K562 (cell line): ENCODE data around the gene ASCL3. TPM values are rescaled to one million over a fixed set of nuclear protein-coding genes. Genes with fewer than 3 reads are reported as not detected.
A peak's percentile ranks its signal among the peaks of the same experiment; 100 is the strongest.

Experiments used
- CBFA2T3 ChIP-seq: fragments of 450-650 bp; IDR thresholded peaks from 2 replicates; pipeline ENCODE4 v1.6.1; 2017
- DPF2 ChIP-seq: fragments of 450-650 bp; IDR thresholded peaks from 2 replicates; pipeline ENCODE4 v1.6.1; 2016
- FOSL1 ChIP-seq: fragments of 200-800 bp; sonication (Bioruptor generic); conservative IDR thresholded peaks from 2 replicates; pipeline ENCODE4 v1.6.1; 2016; ENCODE audit warnings: missing genetic modification characterization, missing compliant biosample characterization
- FOXA1 ChIP-seq: fragments of 450-650 bp; IDR thresholded peaks from 2 replicates; pipeline ENCODE4 v1.6.1; 2016; ENCODE audit warnings: mild to moderate bottlenecking, borderline replicate concordance
- FOXK1 ChIP-seq: sonication (generic); formaldehyde crosslinking; IDR thresholded peaks from 2 replicates; pipeline ENCODE4 v1.8.0; 2022; ENCODE audit warnings: missing genetic modification reagents, mild to moderate bottlenecking, borderline replicate concordance
- HDAC1 ChIP-seq, 2 experiments: fragments of 450-650 bp; IDR thresholded peaks; 2 replicates each; pipeline ENCODE4 v1.6.1; 2016 to 2017; ENCODE audit warnings: inconsistent platforms in 1 of 2, mild to moderate bottlenecking in 1 of 2, moderate library complexity in 1 of 2
- HMGN3 ChIP-seq: IDR thresholded peaks from 2 replicates; pipeline ENCODE4 v1.6.1; 2011; ENCODE audit warnings: borderline replicate concordance, low read depth, mild to moderate bottlenecking, mixed read lengths, low read length; ENCODE audit not compliant: insufficient read length; ENCODE audit errors: extremely low read depth
- JUND ChIP-seq, 2 experiments: IDR thresholded peaks; 2 replicates in 1 of 2; 3 replicates in 1 of 2; pipeline ENCODE4 v1.6.1; 2011; ENCODE audit warnings: borderline replicate concordance in 2 of 2, low read depth in 2 of 2, low read length in 2 of 2, improper control_type of control experiment in 1 of 2, missing biosample characterization in 1 of 2, missing genetic modification characterization in 1 of 2, missing genetic modification reagents in 1 of 2
- KDM1A ChIP-seq, 2 experiments: fragments of 450-650 bp; IDR thresholded peaks; 2 replicates each; pipeline ENCODE4 v1.6.1; 2016; ENCODE audit warnings: mild to moderate bottlenecking in 2 of 2
- KLF13 ChIP-seq: fragments of 450-650 bp; IDR thresholded peaks from 2 replicates; pipeline ENCODE4 v1.6.1; 2016; ENCODE audit warnings: missing genetic modification characterization, low read depth, mild to moderate bottlenecking, missing compliant biosample characterization, moderate library complexity, borderline replicate concordance
- MAFK ChIP-seq: IDR thresholded peaks from 2 replicates; pipeline ENCODE4 v1.6.1; 2011; ENCODE audit warnings: low read length, improper control_type of control experiment
- MEIS2 ChIP-seq: fragments of 450-650 bp; IDR thresholded peaks from 2 replicates; pipeline ENCODE4 v1.6.1; 2014; ENCODE audit warnings: mild to moderate bottlenecking; ENCODE audit not compliant: partially characterized antibody
- NBN ChIP-seq: fragments of 450-650 bp; IDR thresholded peaks from 2 replicates; pipeline ENCODE4 v1.6.1; 2016; ENCODE audit warnings: low read depth, mild to moderate bottlenecking
- NR3C1 ChIP-seq: sonication (generic); formaldehyde crosslinking; IDR thresholded peaks from 2 replicates; pipeline ENCODE4 v1.8.1; 2022; ENCODE audit warnings: missing genetic modification reagents
- NUFIP1 ChIP-seq: fragments of 450-650 bp; IDR thresholded peaks from 2 replicates; pipeline ENCODE4 v1.6.1; 2018; ENCODE audit not compliant: partially characterized antibody
- PKNOX1 ChIP-seq: fragments of 450-650 bp; IDR thresholded peaks from 2 replicates; pipeline ENCODE4 v1.6.1; 2016
- PREB ChIP-seq: sonication (generic); formaldehyde crosslinking; IDR thresholded peaks from 2 replicates; pipeline ENCODE4 v1.8.1; 2023; ENCODE audit warnings: mild to moderate bottlenecking, missing genetic modification reagents
- SRSF1 ChIP-seq: fragments of 200-400 bp; formaldehyde crosslinking; IDR thresholded peaks from 2 replicates; pipeline ENCODE4 v1.6.1; 2017; ENCODE audit warnings: mild to moderate bottlenecking, low read depth, low read length, moderate library complexity
- U2AF1 ChIP-seq: fragments of 200-400 bp; formaldehyde crosslinking; optimal IDR thresholded peaks from 2 replicates; pipeline ENCODE3; 2017; ENCODE audit warnings: mild to moderate bottlenecking, low read depth, low read length, moderate library complexity
- ZKSCAN8 ChIP-seq: fragments of 200-800 bp; sonication (Bioruptor generic); IDR thresholded peaks from 2 replicates; pipeline ENCODE4 v1.6.1; 2016; ENCODE audit warnings: missing genetic modification characterization, missing compliant biosample characterization
- ZMIZ1 ChIP-seq, 2 experiments: fragments of 150-350 bp in 1 of 2; IDR thresholded peaks; 2 replicates each; pipeline ENCODE4 v1.6.1; 2012 to 2016; ENCODE audit warnings: low read depth in 2 of 2, low read length in 2 of 2, mild to moderate bottlenecking in 1 of 2, moderate library complexity in 1 of 2
- polyA plus RNA-seq, 8 experiments: library from polyadenylated mRNA; depleted of rRNA in 4 of 8; stranded (reverse) in 5 of 8; unstranded in 3 of 8; fragments of >200 nt; fragmentation: Nextera tagmentation in 2 of 8; fragmentation: Illumina TruSeq in 1 of 8; extraction: Ambion mirVana in 2 of 8; extraction: Trizol in 1 of 8; gene quantifications; 2 replicates each; pipeline versions ENCODE4 v1.2.1 to v1.2.3, GENCODE V29; 2011 to 2014; ENCODE audit warnings: inconsistent platforms in 1 of 8, missing spikeins in 1 of 8
- total RNA-seq, 7 experiments: library from RNA; depleted of rRNA in 6 of 7; stranded (reverse); fragments of >200 nt in 6 of 7; fragmentation: Illumina TruSeq in 2 of 7; extraction: Trizol in 2 of 7; gene quantifications; 2 replicates each; pipeline versions ENCODE4 v1.2.1 to v1.2.3, GENCODE V29; 2011 to 2021; ENCODE audit warnings: low replicate concordance in 1 of 7

The ASCL3 gene
- total and polyA plus RNA-seq, 9 of the 15 experiments (the other 6 are each of a cell fraction or from before 2014, with no cell fraction given) = not detected

DNA sequence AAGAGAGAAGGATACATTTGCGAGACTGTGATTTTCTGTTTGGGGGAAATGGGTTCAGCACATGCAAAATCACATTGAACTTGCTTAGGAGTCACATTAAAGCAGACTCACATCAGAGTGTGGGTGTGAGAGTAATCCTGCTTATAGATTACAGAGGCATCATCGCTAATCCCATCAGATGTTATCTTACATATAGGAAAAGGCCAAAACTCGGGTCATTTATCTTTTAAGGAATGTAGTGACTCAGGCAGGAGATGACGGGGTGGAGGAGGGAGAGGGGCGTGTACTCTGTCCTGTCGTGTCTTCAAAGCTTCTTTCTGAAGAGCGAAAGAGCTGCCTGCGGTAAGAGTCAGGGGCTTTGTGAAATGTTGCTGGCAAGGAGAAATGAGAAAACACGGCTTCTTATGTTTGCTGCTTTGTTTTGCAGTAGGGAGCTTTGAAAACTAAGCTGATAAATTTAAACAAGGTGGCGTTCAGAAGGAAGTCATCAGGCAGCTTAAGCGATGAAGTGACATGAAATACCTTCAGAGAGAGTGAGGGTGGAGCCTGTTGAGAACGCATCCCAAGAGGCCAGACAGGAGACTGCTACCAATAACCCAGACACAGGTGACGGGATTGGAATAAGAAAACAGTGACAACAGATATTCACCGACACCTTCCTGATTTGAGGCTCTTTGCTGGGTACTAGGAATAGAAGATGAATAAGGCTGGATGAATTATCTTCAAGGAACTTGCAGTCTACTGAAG lies 7.9 kb downstream of the ASCL3 start (continued):
- TF ChIP-seq KLF13 (tag) = no peak
- TF ChIP-seq FOXK1 = no peak
- TF ChIP-seq FOXA1 = no peak
- no peak for TF ChIP-seq MAFK
- peak; percentile 77 for TF ChIP-seq FOSL1 (tag)
- peak; percentile 64 to 72; a peak in 3 of 4 replicates for TF ChIP-seq KDM1A (IDR thresholded peaks at IDR 0.05)
- no peak for TF ChIP-seq NUFIP1
- TF ChIP-seq DPF2 = peak; percentile 42; the same call in 1 of the 2 replicates
- no peak for TF ChIP-seq HMGN3
- TF ChIP-seq MEIS2 = peak; percentile 38
- TF ChIP-seq U2AF1 = no peak
- TF ChIP-seq HDAC1 (IDR thresholded peaks at IDR 0.05) = peak in 1 of 2 experiments; percentile 23; a peak in 1 of 4 replicates
- TF ChIP-seq CBFA2T3 = 0 out of 2 replicates have a peak, but pooled peaks have one; percentile 6
- no peak for TF ChIP-seq PREB
- peak; percentile 44 for TF ChIP-seq PKNOX1
- TF ChIP-seq ZMIZ1 (IDR thresholded peaks at IDR 0.05; ENCODE audit: low read depth in 2 of 2, low read length in 2 of 2) = no peak
- peak; percentile 57; the same call in 1 of the 2 replicates for TF ChIP-seq JUND (IDR thresholded peaks at IDR 0.05; ENCODE audit: borderline replicate concordance, low read depth, low read length)
- peak; percentile 56; the same call in 2 of the 3 replicates for TF ChIP-seq JUND (tag; IDR thresholded peaks at IDR 0.05; ENCODE audit: borderline replicate concordance, low read depth, low read length)
- no peak for TF ChIP-seq NBN
- TF ChIP-seq NR3C1 (CRISPR knock-in tag) = no peak
- TF ChIP-seq ZKSCAN8 (CRISPR knock-in tag) = no peak
- no peak for TF ChIP-seq SRSF1
